ENCODE results near the gene FAM219A.
A peak's percentile ranks its signal among the peaks of the same experiment; 100 is the strongest.
"Not testable (repeated sequence)": the region's sequence is repeated elsewhere in the genome, so short reads cannot be mapped to it uniquely, and the experiment has no call there.

FAM219A gene

DNA sequence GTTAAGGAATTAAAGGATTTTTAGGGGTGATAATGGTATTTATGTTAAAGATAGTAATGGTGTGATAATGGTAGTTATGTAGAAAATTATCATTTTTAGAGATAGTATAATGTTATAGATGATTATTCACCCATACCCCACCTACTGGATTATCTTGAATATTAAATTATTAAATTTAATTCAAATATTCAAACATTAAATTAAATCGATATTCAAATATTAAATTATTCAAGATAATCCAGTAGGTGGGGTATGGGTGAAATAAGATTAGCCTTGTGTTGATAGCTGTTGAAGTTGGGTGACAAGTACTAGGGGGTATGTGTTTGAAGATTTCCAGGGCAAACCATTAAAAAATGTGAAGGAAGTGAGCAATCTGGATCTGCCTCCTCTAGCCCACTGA is 15.6 kb downstream of the FAM219A start:
- DNase-seq: no peak

DNA sequence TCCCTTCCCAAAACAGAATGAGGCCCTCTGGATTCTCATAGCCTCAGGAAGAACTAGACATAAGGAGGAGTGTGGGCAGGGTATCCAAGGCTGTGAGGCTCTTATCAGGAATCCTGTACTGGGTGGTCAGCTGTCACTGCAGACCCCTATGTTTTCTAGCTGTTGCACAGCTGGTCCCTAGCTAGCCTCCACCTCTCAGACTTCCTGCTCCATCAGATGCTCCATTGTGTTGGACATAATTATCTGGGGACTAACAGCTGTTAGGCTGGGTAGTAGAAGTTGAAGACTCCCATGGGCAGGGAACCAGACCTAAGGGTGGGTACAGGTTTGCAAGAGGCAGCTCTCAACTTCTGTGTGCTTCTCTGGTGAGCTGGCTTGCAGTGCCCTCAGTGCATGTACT is 18.4 kb downstream of the FAM219A start:
- DNase-seq: no peak

DNA sequence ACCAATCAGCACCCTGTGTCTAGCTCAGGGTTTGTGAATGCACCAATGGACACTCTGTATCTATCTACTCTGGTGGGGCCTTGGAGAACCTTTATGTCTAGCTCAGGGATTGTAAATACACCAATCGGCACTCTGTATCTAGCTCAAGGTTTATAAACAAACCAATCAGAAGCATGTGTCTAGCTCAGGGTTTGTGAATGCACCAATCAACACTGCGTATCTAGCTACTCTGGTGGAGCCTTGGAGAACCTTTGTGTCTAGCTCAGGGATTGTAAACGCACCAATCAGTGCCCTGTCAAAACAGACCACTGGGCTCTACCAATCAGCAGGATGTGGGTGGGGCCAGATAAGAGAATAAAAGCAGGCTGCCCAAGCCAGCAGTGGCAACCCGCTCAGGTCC is 19.9 kb downstream of the FAM219A start:
- not testable (repeated sequence) for DNase-seq

DNA sequence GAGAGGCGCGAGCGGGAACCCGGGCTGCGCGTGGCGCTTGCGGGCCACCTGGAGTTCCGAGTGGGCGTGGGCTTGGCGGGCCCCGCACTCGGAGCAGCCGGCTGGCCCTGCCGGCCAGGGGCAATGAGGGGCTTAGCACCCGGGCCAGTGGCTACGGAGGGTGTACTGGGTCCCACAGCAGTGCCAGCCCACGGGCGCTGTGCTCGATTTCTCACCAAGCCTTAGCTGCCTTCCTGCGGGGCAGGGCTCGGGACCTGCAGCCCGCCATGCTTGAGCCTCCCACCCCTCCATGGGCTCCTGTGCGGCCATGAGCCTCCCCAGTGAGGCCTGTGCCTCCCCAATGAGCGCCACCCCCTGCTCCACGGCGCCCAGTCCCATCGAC is 20.5 kb downstream of the FAM219A start:
- not testable (repeated sequence) for DNase-seq

DNA sequence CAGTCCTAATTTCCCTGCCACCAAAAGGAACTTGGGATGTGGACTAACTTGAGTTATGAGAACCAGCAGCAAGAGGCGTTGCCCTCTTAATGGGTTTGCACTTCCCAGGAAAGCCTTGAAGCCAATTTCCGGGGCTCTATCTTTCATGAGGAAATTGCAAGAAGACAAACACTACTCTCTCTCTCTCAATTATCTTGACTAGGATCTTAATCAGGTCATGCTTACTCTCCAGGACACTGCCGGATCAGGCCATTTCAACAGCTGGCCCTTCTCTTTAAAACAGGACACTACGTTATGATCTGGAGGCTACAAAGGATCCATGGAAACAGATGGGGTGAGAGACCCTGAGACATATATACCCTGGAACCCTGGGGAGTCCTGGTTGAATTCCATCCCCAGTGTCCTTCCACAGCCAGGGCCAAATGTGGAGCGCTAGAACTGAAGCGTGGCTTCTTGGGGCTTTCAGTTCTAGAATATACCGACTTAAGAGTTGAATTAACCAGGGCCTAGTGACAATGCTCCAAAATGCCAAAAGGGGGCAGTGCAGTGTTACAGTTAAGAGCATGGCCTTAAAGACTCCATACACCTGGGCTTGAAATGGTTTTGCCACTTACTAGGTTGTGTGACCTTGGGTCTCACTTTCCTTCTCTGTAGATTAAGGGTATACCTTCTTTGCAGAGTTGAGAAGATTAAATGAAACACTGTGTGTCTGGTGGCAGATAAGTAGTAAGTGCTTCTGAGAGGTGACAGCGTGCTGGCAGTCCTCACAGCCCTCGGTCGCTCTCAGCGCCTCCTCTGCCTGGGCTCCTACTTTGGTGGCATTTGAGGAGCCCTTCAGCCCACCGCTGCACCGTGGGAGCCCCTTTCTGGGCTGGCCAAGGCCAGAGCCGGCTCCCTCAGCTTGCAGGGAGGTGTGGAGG is 21.1 kb downstream of the FAM219A start:
- peak; percentile 50 for DNase-seq

DNA sequence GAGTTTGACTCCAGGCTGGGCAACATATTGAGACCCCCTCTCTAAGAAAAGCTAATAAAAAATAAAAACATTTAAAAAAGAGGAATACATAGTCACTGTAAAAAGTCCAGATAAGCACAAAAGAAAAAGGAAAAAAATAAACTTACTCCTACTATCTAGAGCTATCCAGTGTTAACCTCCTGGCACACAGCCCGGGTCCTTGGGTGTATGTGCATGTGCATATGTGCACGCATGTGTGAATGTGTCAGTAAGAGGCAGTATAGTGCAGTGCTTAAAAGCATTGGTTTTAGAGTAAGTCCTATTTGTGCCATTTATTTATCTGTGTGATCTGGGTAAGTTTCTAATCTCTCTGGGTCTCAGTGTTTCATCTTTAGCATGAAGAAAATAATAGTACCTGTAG is 26.7 kb downstream of the FAM219A start:
- no peak for DNase-seq

DNA sequence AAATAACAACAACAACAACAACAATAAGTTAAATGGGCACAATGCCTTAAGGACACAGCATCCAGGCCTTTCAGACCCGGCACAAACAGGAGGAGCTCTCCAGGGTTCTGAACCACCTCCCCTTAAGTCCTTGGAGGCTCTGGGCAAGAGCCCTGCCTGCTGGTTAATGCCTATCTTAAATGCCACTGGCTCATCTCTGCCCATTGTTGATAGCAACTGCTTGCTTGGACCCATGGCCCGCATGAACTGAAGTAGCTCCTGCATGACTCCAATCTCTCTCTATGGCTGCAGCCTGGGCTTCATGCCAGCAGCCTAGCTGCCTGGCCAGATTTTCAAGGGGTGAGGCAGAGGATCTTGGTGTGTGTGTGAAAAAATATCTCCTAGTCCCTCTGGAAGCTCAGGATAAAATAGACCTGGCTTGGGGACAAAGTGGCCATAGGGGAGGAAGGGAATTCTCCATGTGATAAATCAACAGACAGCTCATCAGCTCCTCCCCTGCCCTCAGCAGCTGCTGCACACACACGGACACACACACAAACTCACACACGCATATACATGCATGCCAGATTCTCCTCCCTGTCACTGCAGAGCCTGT is 27.4 kb downstream of the FAM219A start:
- peak; percentile 84 for DNase-seq

DNA sequence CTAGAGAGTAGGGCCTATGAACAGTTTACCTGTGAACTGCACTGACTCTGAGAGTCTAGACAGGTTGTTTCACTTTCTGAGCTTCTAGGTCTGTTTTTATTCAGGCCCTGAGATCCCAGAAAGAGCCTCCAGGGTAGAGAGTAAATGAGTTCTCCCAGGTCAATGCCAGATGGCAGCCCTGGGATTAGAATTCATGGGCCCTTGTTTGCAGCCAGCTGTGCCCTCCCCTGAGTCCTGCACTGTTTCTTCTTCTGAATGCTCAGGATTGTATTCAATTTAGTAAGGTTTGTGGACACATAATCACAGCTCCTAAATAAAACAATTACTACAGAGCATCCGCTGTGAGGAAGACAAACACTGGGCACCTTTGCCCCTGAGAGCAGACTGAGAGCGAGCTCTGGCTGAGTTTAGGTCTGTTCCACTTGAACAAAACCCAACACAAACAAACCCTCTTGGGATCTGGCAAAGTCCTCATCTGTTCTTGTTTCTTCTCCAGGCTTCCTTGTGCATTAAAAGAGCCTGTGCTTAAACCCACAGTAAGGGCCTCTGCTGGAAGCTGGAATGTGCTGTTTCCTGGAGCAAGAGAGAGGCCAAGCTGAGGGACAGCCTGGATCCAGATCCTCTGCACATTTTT is 29.9 kb downstream of the FAM219A start:
- no peak for DNase-seq

DNA sequence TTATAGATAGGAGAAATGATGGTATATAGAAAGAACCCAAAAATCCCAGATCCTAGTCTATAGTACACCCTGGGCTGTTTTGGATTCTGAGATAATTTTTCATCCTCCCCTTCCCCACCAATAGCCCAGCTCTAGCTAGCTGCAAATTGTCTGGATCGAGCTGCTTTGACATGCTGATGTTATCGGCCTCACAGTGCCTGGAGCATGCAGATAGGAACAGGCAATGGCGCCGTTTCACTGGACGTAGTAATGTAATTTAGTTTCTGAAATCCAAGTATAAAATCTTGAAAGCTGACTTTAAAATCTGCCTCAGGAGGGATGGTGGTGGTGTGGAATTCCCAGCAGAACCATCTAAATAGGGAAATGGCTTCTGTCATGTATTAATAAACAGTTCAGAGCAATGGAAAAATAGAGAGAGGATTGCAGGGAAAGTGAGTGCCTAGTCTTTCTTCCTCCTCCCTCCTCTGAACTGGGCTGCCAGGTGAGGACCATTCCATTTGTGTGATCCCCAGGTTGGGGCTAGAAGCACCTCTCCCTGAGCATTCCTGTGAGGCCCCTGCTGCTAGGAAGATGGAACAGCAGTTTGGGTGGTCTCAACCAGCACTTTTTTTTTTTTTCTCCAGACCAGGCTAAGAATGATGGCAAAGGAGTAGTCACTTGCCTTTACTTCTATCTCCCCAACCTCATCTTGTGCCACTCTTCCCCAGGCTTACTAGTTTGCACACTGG is 31.9 kb downstream of the FAM219A start:
- no peak for DNase-seq

DNA sequence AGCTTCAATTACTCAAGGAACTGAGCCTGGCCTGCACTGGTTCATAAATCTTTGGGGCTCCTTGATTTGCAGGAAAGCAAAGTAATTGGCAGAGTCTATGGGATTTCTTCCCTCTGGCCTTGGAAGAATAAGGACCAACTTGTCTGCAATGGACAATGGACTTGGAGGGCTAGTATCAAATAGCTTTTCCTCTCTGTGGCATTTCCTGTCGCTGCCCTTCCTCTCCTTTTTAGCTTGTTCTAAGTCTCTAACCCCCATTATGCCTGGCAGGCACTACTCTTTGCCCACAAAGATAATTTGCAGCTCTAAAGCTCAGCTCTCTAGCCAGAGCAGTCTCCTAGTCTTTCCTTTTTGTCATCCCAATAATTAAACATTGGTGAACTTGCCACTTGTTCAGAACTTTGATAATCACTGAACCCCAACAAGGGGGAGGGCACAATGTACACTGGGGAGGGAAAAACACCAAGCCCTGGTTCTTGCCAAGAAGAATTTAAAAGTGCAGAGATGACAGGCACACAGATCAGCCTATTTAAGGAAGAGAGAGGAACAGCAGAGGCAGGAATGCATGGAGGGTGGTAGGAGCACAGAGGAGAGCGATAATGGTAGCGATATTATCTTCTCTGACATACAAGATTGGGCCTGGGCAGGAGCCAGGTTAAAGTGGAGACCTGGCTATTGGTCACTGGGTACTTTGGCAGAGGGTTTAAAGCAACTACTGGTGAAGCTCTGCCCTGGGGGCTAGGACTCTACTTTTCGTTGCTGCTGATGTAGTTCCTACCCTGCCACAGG is 38.5 kb downstream of the FAM219A start:
- DNase-seq: no peak

DNA sequence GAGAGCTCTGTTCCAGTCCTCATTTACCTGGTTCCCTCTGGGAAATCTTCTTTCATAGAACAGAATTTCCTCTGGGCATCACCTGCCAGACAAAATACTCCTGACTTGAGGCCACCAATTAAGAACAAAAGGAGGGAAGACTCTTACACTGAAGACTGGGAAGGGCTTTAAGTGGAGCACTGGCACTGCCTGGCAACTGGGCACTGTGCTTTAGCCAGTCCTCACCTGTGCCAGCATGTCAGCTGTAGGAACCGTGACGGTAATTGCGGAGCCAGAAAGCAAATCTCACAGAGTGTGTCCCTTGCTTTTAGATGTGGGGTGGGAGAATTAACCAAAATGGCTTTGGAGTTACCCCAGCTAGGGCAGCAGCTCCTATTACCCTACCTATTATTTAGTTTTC is 40.6 kb downstream of the FAM219A start:
- DNase-seq: no peak

DNA sequence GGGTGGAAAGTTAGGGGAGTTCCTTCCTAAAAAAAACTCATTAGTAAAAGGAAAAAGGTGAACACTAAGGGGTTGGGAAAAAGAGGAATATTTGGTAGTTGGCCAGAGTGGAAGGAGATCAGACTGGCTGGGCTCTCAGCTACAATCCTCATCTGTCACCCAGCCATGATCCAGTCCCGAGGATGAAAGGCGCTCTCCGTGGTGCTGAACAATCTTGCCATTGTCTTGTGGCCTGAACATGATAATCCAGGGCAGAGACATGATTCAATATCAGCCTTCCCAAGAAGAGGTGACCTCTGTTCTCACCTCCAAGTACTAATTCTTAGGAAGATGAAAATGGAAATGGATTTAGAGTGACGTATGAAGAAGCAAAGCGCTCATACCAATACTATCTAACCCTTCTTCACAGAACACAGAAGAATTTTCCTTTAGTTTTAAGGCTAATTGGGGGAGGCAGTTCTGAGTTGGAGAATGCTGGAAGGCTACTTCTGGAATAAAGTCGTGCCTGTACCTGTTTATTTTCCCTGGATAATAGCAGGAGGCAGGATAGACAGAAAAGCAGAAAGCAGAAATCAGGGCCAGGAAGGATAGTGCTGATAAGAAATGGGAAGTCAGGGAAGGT is 45.0 kb downstream of the FAM219A start:
- DNase-seq: peak; percentile 70

DNA sequence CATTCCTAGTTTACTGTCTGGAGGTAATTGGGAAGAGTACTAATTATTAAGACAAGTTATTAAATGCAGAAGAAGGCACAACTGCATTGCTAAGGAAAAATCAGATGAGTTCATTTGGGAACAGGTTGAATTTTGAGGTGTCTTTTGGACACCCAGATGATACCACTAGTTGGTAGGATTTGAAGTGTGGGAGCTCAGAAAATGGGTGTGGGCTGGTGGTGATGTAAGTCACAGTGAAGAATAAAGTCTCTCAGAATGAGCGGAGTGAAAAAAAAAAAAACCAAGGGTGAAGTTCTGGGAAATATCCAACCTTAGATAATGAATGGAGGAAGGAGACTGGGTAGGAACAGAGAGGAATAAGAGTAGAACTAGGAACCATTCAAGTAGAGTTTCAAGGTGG is 46.0 kb downstream of the FAM219A start:
- DNase-seq: no peak

DNA sequence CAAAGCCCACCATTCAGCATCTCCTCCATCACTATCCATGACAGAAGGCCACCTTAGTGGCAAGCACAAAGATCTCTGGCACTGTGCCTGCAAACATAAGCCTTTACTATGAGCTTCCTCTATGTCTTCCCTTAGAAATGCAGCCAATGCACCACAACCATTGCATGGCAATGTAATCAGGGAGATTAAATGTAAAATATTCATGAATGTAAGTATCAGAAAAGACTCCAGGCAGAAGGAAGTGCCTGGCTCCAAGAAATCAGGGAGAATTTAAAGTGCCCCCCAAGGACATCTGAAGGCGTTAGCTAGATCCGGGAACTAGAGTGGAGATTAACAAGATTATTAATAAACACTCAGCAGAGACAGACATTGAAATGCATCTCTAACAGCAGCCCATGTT is 49.2 kb downstream of the FAM219A start:
- no peak for DNase-seq

DNA sequence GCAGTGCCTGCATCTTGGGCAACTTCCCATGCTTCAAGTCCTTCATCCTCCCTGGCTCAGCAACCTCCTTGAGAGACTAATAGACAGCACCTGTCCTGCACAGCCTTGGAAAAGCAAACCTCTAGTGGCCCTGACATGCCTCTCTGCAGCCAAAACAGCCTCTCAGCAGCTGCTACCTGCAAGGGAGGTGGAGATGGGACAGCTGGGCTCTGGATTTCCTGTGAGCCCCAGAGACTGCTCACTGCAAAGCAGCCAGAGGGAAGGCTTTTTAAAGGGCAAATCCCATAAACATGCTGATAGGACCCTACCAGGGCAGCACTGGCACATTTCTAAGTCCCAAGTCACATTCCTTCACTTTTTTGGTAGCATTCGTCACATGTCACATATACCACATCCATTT is 50.2 kb downstream of the FAM219A start:
- DNase-seq: no peak

DNA sequence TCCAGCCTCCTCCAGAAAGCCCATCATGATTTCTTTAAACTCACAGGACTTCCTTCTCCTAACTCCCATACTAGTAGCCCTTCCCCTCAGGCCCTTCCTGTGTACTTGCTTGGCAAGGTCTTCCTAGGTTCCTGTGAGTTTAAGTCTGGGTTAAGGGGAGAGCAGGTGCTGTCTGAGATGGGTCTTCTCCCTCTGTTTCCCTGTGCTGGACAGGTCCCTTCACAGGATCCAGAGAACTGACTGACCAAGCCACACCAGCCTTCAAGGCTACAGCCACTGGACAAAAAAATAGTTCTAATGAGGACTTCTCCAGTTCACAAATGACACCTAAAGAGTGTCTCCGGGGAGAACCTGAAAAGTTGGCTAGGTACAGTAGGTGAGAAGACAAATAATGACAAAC is 52.2 kb downstream of the FAM219A start:
- no peak for DNase-seq

DNA sequence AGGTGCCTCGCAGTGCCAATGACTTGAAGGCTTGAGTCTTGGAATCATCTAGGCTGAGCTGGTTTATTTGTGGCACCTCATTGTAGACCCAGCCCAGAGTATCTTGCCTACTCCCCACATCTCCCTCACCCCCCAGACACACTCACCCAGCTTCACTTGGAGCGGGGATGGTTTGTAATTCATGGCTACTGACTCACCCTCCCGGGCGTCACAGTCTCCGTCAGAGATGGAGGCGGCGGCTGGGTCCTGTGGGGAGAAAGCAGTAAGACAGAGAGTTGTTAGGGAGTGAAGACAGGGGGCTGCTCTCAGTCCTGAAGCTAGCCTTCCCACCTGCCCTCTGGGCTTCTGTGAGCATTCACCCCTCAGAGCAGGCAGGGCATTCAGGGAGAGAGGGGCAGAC is 52.7 kb downstream of the FAM219A start:
- no peak for DNase-seq

DNA sequence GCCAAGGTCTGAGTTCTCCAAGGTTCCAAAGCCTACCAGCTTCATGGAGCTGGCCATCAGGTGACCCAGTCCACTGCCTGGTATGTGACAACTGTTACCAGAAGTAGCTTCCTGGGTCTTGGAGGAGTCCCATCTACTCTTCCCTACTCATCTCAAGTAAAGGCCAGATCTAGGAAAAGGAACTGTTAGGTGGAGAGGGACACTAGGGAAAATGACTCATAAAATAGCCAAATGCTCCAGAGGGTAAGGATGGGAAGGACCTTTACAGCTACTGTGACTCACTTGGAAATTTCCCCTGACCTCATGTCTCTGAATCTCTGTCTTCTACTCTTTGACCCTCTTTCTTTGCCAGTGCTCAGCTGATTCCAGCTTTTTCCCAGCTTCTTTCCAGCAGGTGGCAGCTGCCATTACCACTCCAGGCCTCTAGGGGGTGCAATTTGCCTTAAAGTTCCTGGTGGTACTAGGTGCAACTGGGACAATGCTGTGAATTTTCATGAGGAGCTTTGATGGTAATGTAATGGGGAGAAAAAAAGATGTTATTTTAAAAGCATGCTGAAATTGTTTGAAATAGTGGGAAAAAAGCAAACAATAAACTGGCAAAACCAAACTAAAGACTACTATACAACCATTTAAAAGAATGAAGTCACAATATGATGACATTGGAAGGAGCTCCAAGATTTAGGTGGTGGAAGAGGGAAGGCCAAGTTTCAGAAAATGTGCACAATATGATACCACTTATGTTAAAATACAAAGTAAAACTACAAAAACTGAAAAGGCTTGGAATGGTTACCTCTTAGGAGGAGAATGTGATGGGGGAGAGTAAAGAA is 54.6 kb downstream of the FAM219A start:
- DNase-seq: peak; percentile 65

DNA sequence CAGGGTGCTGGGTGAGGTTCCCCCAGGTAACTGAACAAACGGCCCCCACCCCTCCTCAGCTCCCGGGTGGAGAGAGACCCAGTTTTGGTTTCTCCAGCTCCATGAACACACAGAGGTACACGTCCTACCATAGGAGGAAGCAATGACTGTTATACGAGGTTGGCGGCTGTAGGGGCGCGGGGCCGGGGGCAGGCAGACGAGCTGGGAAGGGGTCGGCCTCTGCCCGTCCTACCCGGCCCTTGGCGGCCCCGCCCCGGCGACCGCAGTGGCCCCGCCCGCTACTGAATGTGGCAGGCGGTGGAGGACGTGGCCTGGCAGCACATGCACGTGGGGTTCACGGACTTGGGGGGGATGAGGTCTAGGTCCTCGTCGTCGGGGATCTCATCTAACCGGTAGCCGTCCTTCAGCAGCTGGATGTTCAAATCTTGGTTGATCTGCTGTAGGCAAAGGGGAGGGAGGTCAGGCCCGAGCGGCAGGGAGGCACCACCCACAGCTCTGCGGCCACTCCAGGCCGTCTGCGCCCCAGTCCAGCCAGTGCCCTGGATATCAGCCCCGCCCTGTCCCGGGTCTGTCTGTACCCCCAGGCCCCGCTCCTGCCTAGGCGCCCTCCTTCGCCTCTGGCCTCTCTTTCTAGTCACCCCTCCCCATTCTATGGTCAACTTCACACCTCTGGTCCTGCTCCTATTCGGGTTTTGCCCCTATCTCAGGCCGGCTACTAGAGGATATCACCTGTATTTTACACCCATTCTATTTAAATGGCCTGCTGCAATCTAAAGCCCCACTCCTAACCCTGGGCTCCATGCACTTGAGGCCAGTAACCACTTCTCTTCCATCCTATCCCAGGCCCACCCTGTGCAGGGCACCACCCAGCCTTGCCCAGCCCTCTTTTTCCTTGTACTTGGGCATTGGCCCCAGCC is 57.4 kb downstream of the FAM219A start:
- no peak for DNase-seq

DNA sequence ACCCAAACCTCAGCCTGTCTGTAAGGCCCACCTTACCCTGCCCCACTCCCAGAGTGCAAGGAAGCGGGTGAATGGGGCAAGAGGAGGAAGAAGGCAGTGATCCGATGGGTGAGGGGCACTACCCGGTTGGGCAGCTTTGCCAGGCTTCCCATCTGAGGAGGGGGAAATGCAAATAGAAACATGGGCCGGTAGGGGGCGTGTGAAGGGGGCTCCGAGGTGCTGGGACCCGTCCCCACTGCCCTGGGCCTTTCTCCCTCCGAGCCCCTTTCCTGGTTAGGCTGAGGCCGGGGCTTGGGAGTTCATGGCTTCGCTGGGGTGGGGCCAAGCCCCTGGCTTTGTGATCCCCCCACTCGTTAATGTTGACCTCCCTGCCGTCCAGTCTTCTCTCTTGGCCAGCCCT is 58.1 kb downstream of the FAM219A start:
- no peak for DNase-seq
